ENCODE data around the gene RBBP8NL. TPM values are rescaled to one million over a fixed set of nuclear protein-coding genes. Genes with fewer than 3 reads are reported as not detected.
"Not testable (repeated sequence)": the region's sequence is repeated elsewhere in the genome, so short reads cannot be mapped to it uniquely, and the experiment has no call there.

RBBP8NL gene
- total RNA-seq, 1 experiment from 2014 or later, result not detected

- intact Hi-C loops (cut with micrococcal nuclease; ENCODE audit: unreplicated experiment) (no loop called here), in situ Hi-C loops (cut with HindIII; ENCODE audit: low pct_unique_long_range_greater_than_20kb, low sequenced_read_pairs) (no loop called here)
- no TSS peak for BruUV-seq (replicated peaks)
- TF ChIP-seq CTCF (IDR thresholded peaks at IDR 0.05), result no peak
- no peak for TF ChIP-seq TCF7L2 (IDR thresholded peaks at IDR 0.05; ENCODE audit: low read depth, low read length)
- TF ChIP-seq REST (IDR thresholded peaks at IDR 0.05; ENCODE audit: insufficient read depth in 1 of 2, low read depth in 2 of 2, low read length in 1 of 2), result no peak
- TF ChIP-seq POLR2AphosphoS5 (IDR thresholded peaks at IDR 0.05; ENCODE audit: low read depth, low read length), result no peak
- no peak for TF ChIP-seq SIN3A (IDR thresholded peaks at IDR 0.05; ENCODE audit: borderline replicate concordance, insufficient read depth, low read depth, low read length)
- no peak for ATAC-seq
- no peaks in the 10 kb centered on the region for H3K36me3 ChIP-seq (ENCODE audit: control insufficient read depth, insufficient read depth, low read length)
- DNase-seq (ENCODE audit: low read depth, low spot score), result no peak
- H3K27me3 ChIP-seq (ENCODE audit: control insufficient read depth, insufficient read depth, low read length), result no peaks in the 10 kb centered on the region
- POLR2A ChIA-PET, result interaction anchor here (0.6 kb wide), 1 partner anchor 58 kb away, joined by 3 read pairs; no protein-coding TSS in a partner anchor
- H3K4me3 ChIP-seq (ENCODE audit: low read depth in 2 of 2, low read length in 2 of 2), result no peak overlapping the region
- no peaks in the 10 kb centered on the region; the same call in none of the 2 replicates for H3K4me1 ChIP-seq (ENCODE audit: control insufficient read depth, insufficient read depth, low read length)
- no peaks in the 10 kb centered on the region for H3K9me3 ChIP-seq (ENCODE audit: control insufficient read depth, insufficient read depth, low read depth, low read length)
- H3K27ac ChIP-seq (ENCODE audit: low read length), result no peak overlapping the region
- CTCF ChIA-PET, result no interaction called here
These were observed 624 bp downstream of the RBBP8NL start for GRCh38 chr20:62426699-62427131.

GRCh38 chr20:62426059-62426348, 1.3 kb downstream of the RBBP8NL start:
- CTCF ChIA-PET, result interaction anchor here (0.6 kb wide), 1 partner anchor 58 kb away, joined by 6 read pairs; no protein-coding TSS in a partner anchor
- in situ Hi-C loops (cut with HindIII; ENCODE audit: low pct_unique_long_range_greater_than_20kb, low sequenced_read_pairs); ATAC-seq; BruUV-seq (replicated peaks); intact Hi-C loops (cut with micrococcal nuclease; ENCODE audit: unreplicated experiment); H3K4me3 ChIP-seq (ENCODE audit: low read depth in 2 of 2, low read length in 2 of 2); H3K36me3 ChIP-seq (ENCODE audit: control insufficient read depth, insufficient read depth, low read length); H3K27ac ChIP-seq (ENCODE audit: low read length); H3K4me1 ChIP-seq (ENCODE audit: control insufficient read depth, insufficient read depth, low read length); H3K27me3 ChIP-seq (ENCODE audit: control insufficient read depth, insufficient read depth, low read length); DNase-seq (ENCODE audit: low read depth, low spot score); H3K9me3 ChIP-seq (ENCODE audit: control insufficient read depth, insufficient read depth, low read depth, low read length); POLR2A ChIA-PET: not testable (repeated sequence)

GRCh38 chr20:62425281-62426058, 1.9 kb downstream of the RBBP8NL start:
- ChIA-PET POLR2A (no interaction called here), CTCF (interaction anchor here (0.5 to 0.6 kb wide), 2 partner anchors 34 to 57 kb away, joined by 3 to 6 read pairs; no protein-coding TSS in a partner anchor)
- TF ChIP-seq TCF7L2 (IDR thresholded peaks at IDR 0.05; ENCODE audit: low read depth, low read length) (no peak), SIN3A (IDR thresholded peaks at IDR 0.05; ENCODE audit: borderline replicate concordance, insufficient read depth, low read depth, low read length) (no peak), CTCF (IDR thresholded peaks at IDR 0.05) (no peak), REST (IDR thresholded peaks at IDR 0.05; ENCODE audit: insufficient read depth in 1 of 2, low read depth in 2 of 2, low read length in 1 of 2) (no peak), POLR2AphosphoS5 (IDR thresholded peaks at IDR 0.05; ENCODE audit: low read depth, low read length) (no peak)
- intact Hi-C loops (cut with micrococcal nuclease; ENCODE audit: unreplicated experiment) (no loop called here), in situ Hi-C loops (cut with HindIII; ENCODE audit: low pct_unique_long_range_greater_than_20kb, low sequenced_read_pairs) (no loop called here)
- no peaks in the 10 kb centered on the region; the same call in none of the 2 replicates for H3K4me1 ChIP-seq (ENCODE audit: control insufficient read depth, insufficient read depth, low read length)
- no peaks in the 10 kb centered on the region for H3K9me3 ChIP-seq (ENCODE audit: control insufficient read depth, insufficient read depth, low read depth, low read length)
- H3K4me3 ChIP-seq (ENCODE audit: low read depth in 2 of 2, low read length in 2 of 2), result no peak overlapping the region
- H3K27ac ChIP-seq (ENCODE audit: low read length), result no peak overlapping the region
- no peak for ATAC-seq
- DNase-seq (ENCODE audit: low read depth, low spot score), result no peak
- H3K27me3 ChIP-seq (ENCODE audit: control insufficient read depth, insufficient read depth, low read length), result no peaks in the 10 kb centered on the region
- no TSS peak for BruUV-seq (replicated peaks)
- H3K36me3 ChIP-seq (ENCODE audit: control insufficient read depth, insufficient read depth, low read length), result no peaks in the 10 kb centered on the region
